Psoas muscle (tissue), 8 donors: ENCODE measurements around the gene CEMIP2. TPM values are rescaled to one million over a fixed set of nuclear protein-coding genes. Genes with fewer than 3 reads are reported as not detected.

Experiments
- ATAC-seq, 4 donors: fragments of 200-7000 bp; cut with Tn5 transposase; one replicate each; pipeline ENCODE4 v1.9.1; 2020; ENCODE audit warnings: moderate library complexity in 3 of 4, mild to moderate bottlenecking in 2 of 4
- DNase-seq, 2 donors: peaks; one replicate each; pipeline ENCODE4 v3.0.0-alpha.2; 2020
- H3K27ac ChIP-seq: fragments of 200-600 bp; one replicate; pipeline ENCODE4 v1.8.0; 2022
- H3K27me3 ChIP-seq, 3 donors: fragments of 200-600 bp in 1 of 3; one replicate each; pipeline versions ENCODE4 v1.6.1 to v1.8.0; 2013 to 2022; ENCODE audit warnings: low read length in 2 of 3, mild to moderate bottlenecking in 2 of 3, moderate library complexity in 1 of 3; ENCODE audit not compliant: insufficient read depth in 3 of 3
- H3K36me3 ChIP-seq, 2 donors: fragments of 200-600 bp in 1 of 2; one replicate each; pipeline versions ENCODE4 v1.6.1 to v1.8.0; 2013 to 2022; ENCODE audit warnings: low read depth in 1 of 2, mild to moderate bottlenecking in 1 of 2, moderate library complexity in 1 of 2; ENCODE audit not compliant: insufficient read depth in 1 of 2
- H3K4me1 ChIP-seq: fragments of 200-600 bp; one replicate; pipeline ENCODE4 v1.8.0; 2022
- H3K4me3 ChIP-seq: fragments of 200-600 bp; one replicate; pipeline ENCODE4 v1.8.0; 2022; ENCODE audit warnings: mild to moderate bottlenecking
- H3K9me3 ChIP-seq: fragments of 200-600 bp; one replicate; pipeline ENCODE4 v1.8.0; 2022
- WGBS, 3 donors: extraction: QIAGEN DNeasy Blood & Tissue Kit; methylation state at CpG; one replicate each; pipeline versions ENCODE4 v1.1.6 to v1.1.7; 2013; 5-methylcytosine and 5-hydroxymethylcytosine counted together
- intact Hi-C, 2 donors: fragments of 100-400 bp; cut with DNase I; formaldehyde crosslinking; loops; one replicate each; pipeline versions ENCODE4 v1.11.0 to v1.14.2; 2022
- polyA plus RNA-seq, 3 donors: library from polyadenylated mRNA; stranded (reverse); fragments of 200-250 nt; gene quantifications; one replicate each; pipeline ENCODE4 v1.2.3, GENCODE V29; 2013
- total RNA-seq, 4 donors: library from RNA; stranded (reverse); fragmentation: NEBNext Ultra II Directional in 2 of 4; extraction: Animal tissue kit (Norgen Biotek cat#: 25700) in 2 of 4; gene quantifications; one replicate each; pipeline versions ENCODE4 v1.2.1 to v1.2.4, GENCODE V29; 2021 to 2023
- TF ChIP-seq, protein P1 (sequence below): fragments of 200-600 bp; IDR thresholded peaks from one replicate; pipeline ENCODE4 v1.8.0; 2022; ENCODE audit warnings: antibody characterized with exemption
- donor health status: healthy with polysubstance abuse.
- donor health status: DM: no; HTN: no; CAD: no; lungs with moderate emphysema.
- donor health status: Bipolar disorder and iron deficiency.
- donor health status: healthy.
- donor health status: DM: yes; HTN: yes; CAD: no.
- donor health status: DM: no; HTN: no; CAD: no.
- donor health status: DM: no; HTN: no; CAD: no.
- donor health status: DM: yes; HTN: yes; CAD: no.

CEMIP2 gene
- total and polyA plus RNA-seq, 7 donors, result 5.9 to 20.3 (median 9.6) TPM

DNA sequence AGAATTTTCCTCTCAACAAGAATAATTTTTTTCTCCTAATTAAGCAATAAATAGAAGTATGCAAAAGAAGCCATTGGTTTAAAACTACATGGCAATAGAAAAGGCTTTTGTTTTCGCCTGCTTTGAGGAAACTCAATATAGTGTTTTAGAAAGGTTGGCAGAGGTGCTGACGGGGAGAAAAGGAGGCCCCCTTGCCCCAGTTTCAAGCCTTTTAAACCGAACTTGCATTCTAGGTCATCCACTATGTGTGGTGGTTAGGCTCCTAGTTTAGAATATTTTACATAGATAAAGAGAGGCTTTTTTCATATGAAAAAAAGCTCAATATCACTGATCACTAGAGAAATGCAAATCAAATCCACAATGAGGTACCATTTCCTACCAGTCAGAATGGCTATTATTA is 33.5 kb upstream of the CEMIP2 start:
- intact Hi-C loops, result loop anchor here (10.0 kb wide), 2 partner anchors 473 to 517 kb away; no protein-coding TSS in a partner anchor
- ATAC-seq (no peak), DNase-seq (no peak)
- Histone ChIP-seq H3K4me3 (no peak overlapping the region), H3K9me3 (no peaks in the 10 kb centered on the region), H3K27me3 (no peaks in the 10 kb centered on the region), H3K4me1 (no peaks in the 10 kb centered on the region), H3K36me3 (no peaks in the 10 kb centered on the region), H3K27ac (no peak overlapping the region)
- 91 to 94% (median 92%) methylated on average over 3 of the region's 3 CpGs for WGBS, 3 donors
- TF ChIP-seq, protein P1, sequence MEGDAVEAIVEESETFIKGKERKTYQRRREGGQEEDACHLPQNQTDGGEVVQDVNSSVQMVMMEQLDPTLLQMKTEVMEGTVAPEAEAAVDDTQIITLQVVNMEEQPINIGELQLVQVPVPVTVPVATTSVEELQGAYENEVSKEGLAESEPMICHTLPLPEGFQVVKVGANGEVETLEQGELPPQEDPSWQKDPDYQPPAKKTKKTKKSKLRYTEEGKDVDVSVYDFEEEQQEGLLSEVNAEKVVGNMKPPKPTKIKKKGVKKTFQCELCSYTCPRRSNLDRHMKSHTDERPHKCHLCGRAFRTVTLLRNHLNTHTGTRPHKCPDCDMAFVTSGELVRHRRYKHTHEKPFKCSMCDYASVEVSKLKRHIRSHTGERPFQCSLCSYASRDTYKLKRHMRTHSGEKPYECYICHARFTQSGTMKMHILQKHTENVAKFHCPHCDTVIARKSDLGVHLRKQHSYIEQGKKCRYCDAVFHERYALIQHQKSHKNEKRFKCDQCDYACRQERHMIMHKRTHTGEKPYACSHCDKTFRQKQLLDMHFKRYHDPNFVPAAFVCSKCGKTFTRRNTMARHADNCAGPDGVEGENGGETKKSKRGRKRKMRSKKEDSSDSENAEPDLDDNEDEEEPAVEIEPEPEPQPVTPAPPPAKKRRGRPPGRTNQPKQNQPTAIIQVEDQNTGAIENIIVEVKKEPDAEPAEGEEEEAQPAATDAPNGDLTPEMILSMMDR, result no peak

DNA sequence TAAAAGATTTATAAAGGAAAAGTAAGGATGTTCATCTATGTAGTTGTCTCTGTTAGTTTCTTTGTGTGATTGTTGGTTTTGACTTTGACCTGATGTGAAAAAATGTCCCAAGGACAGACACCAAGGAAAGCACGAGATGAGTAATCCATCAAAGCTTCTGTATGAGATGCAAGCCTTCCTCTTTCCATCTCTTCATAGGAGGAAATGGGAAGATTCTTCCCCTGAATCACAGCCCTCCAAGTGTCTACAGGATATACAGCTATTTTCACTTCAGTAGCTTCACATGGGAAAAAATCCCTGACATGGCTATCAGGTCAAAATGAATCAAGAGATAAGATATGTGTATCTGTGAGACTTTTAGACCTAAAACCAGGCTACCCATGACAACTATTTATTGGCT is 29.0 kb upstream of the CEMIP2 start:
- H3K36me3 ChIP-seq, result no peaks in the 10 kb centered on the region
- no peak for ATAC-seq
- no peak overlapping the region for H3K27ac ChIP-seq
- H3K27me3 ChIP-seq, result no peaks in the 10 kb centered on the region
- DNase-seq, result no peak
- no peaks in the 10 kb centered on the region for H3K9me3 ChIP-seq
- TF ChIP-seq, protein P1, result no peak
- intact Hi-C loops, result no loop called here
- 74 to 93% (median 90%) methylated on average over 1 of the region's 1 CpG for WGBS, 3 donors
- no peaks in the 10 kb centered on the region for H3K4me1 ChIP-seq
- H3K4me3 ChIP-seq, result no peak overlapping the region

GRCh38 chr9:71796100-71796767 is 27.9 kb upstream of the CEMIP2 start:
- H3K27me3 ChIP-seq, result no peaks in the 10 kb centered on the region
- ATAC-seq (no peak), DNase-seq (no peak)
- TF ChIP-seq, protein P1, result no peak
- no peaks in the 10 kb centered on the region for H3K4me1 ChIP-seq
- H3K9me3 ChIP-seq, result no peaks in the 10 kb centered on the region
- WGBS, 3 donors, result 91 to 96% (median 95%) methylated on average over 2 of the region's 2 CpGs
- no peaks in the 10 kb centered on the region for H3K36me3 ChIP-seq
- intact Hi-C loops, result no loop called here
- H3K4me3 ChIP-seq, result no peak overlapping the region
- H3K27ac ChIP-seq, result no peak overlapping the region

DNA sequence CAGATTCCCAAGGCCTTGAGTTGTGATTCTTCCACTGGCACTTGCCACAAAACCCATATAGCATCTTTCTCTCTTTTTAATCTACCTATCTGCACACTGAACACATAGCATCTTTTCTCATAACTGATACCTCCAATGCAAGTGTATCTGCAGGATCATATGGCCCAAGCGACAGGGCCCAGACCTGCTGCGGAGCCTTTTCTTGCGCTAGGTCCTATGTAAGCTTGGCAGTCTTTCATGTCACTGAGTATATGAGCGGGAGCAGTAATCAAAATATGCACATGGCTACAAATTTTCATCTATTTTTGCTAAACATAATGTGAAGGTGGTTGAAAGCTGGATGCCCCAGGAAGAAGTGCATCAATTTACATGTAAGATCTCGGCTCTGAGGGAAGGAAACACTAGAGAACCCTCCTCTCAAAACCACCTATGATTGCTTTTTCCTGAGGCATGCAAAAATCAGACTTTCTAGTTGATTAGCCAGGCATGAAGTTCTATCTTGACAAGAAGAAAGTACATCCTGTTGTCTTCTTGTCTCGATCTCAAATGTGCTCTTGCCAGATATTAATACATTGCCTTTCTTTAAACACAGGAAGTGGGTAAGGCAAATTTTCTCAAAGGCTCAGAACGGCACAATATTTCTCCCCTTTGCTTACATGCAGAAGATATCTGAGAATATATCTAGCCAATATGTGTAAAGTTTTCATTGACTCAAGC is 26.9 kb upstream of the CEMIP2 start:
- ATAC-seq (no peak), DNase-seq (no peak)
- H3K27ac ChIP-seq, result no peak overlapping the region
- intact Hi-C loops, result no loop called here
- TF ChIP-seq, protein P1, result no peak
- no peaks in the 10 kb centered on the region for H3K36me3 ChIP-seq
- no peaks in the 10 kb centered on the region for H3K27me3 ChIP-seq
- no peaks in the 10 kb centered on the region for H3K4me1 ChIP-seq
- H3K9me3 ChIP-seq, result no peaks in the 10 kb centered on the region
- H3K4me3 ChIP-seq, result no peak overlapping the region
- 80 to 82% (median 82%) methylated on average over 7 of the region's 7 CpGs for WGBS, 3 donors
